Thymus (tissue), 11 donors: ENCODE measurements around the gene DCP1A. TPM values are rescaled to one million over a fixed set of nuclear protein-coding genes. Genes with fewer than 3 reads are reported as not detected.
"Not testable (repeated sequence)": the region's sequence is repeated elsewhere in the genome, so short reads cannot be mapped to it uniquely, and the experiment has no call there.

ENCODE experiments used
- DNase-seq, 9 donors: peaks; one replicate each; pipeline ENCODE4 v3.0.0-alpha.2; 2013; ENCODE audit warnings: low spot score in 9 of 9, low read depth in 6 of 9, missing footprints in 1 of 9
- H3K27ac ChIP-seq, 2 donors: one replicate each; pipeline ENCODE4 v1.5.1; 2013; ENCODE audit warnings: control low read depth in 1 of 2, low read depth in 1 of 2, low read length in 1 of 2, mild to moderate bottlenecking in 1 of 2, moderate library complexity in 1 of 2
- H3K27me3 ChIP-seq, 2 donors: one replicate each; pipeline ENCODE4 v1.5.1; 2013; ENCODE audit warnings: low read length in 1 of 2; ENCODE audit not compliant: control insufficient read depth in 2 of 2, insufficient read depth in 1 of 2
- H3K36me3 ChIP-seq, 2 donors: one replicate each; pipeline ENCODE4 v1.5.1; 2013; ENCODE audit warnings: low read length in 1 of 2, mild to moderate bottlenecking in 1 of 2, moderate library complexity in 1 of 2; ENCODE audit not compliant: control insufficient read depth in 2 of 2, insufficient read depth in 2 of 2
- H3K4me1 ChIP-seq, 2 donors: one replicate each; pipeline ENCODE4 v1.5.1; 2013; ENCODE audit warnings: low read length in 2 of 2; ENCODE audit not compliant: control insufficient read depth in 2 of 2, insufficient read depth in 2 of 2
- H3K4me3 ChIP-seq, 2 donors: one replicate each; pipeline ENCODE4 v1.5.1; 2013; ENCODE audit warnings: low read length in 2 of 2, control low read depth in 1 of 2, mild to moderate bottlenecking in 1 of 2
- H3K9me3 ChIP-seq, 2 donors: one replicate each; pipeline ENCODE4 v1.5.1; 2013; ENCODE audit warnings: low read length in 1 of 2, mild to moderate bottlenecking in 1 of 2; ENCODE audit not compliant: control insufficient read depth in 2 of 2, insufficient read depth in 1 of 2
- WGBS: extraction: QIAGEN DNeasy Blood & Tissue Kit; methylation state at CpG from one replicate; pipeline ENCODE4 v1.1.7; 2013; 5-methylcytosine and 5-hydroxymethylcytosine counted together
- polyA plus RNA-seq: library from polyadenylated mRNA; stranded (reverse); fragments of 200-250 nt; gene quantifications from one replicate; pipeline ENCODE4 v1.2.3, GENCODE V29; 2013
- total RNA-seq: library from RNA; stranded (reverse); fragments of 120-200 nt; gene quantifications from one replicate; pipeline ENCODE4 v1.2.4, GENCODE V29; 2013
- donor health status: healthy.

DCP1A gene
- total and polyA plus RNA-seq, 2 donors, result 8.9 to 12.3 TPM

- DNase-seq, result peak in 8 of 9 donors; percentile 10 to 51 (median 34)
- WGBS, result 61% methylated on average over 8 of the region's 8 CpGs
Observed at GRCh38 chr3:53375019-53375418, 27.7 kb upstream of the DCP1A start.

GRCh38 chr3:53370719-53371118, 23.4 kb upstream of the DCP1A start:
- not testable (repeated sequence) for H3K4me1 ChIP-seq, H3K9me3 ChIP-seq, DNase-seq, H3K27me3 ChIP-seq, H3K4me3 ChIP-seq, H3K27ac ChIP-seq, H3K36me3 ChIP-seq
- 86% methylated on average over 13 of the region's 17 CpGs for WGBS

More at GRCh38 chr3:53375019-53375418, 27.7 kb upstream of the DCP1A start:
- no peaks in the 10 kb centered on the region for H3K9me3 ChIP-seq
- H3K27ac ChIP-seq, result no peak overlapping the region
- H3K4me3 ChIP-seq, result no peak overlapping the region
- H3K36me3 ChIP-seq, result no peaks in the 10 kb centered on the region
- no peaks in the 10 kb centered on the region for H3K27me3 ChIP-seq
- no peaks in the 10 kb centered on the region for H3K4me1 ChIP-seq

GRCh38 chr3:53361852-53362251, 14.5 kb upstream of the DCP1A start:
- no peak for DNase-seq
- Histone ChIP-seq H3K27me3 (no peaks in the 10 kb centered on the region), H3K36me3 (no peaks in the 10 kb centered on the region), H3K4me3 (no peak overlapping the region), H3K4me1 (no peaks in the 10 kb centered on the region), H3K27ac (no peak overlapping the region), H3K9me3 (no peaks in the 10 kb centered on the region)
- 95% methylated on average over 3 of the region's 3 CpGs for WGBS

GRCh38 chr3:53357458-53357857, 10.1 kb upstream of the DCP1A start:
- no peaks in the 10 kb centered on the region for H3K36me3 ChIP-seq
- 100% methylated on average over 1 of the region's 1 CpG for WGBS
- no peak overlapping the region for H3K4me3 ChIP-seq
- no peak for DNase-seq
- no peaks in the 10 kb centered on the region for H3K9me3 ChIP-seq
- H3K4me1 ChIP-seq, result no peaks in the 10 kb centered on the region
- H3K27me3 ChIP-seq, result no peaks in the 10 kb centered on the region
- H3K27ac ChIP-seq, result no peak overlapping the region

- Histone ChIP-seq H3K27me3 (no peaks in the 10 kb centered on the region), H3K4me1 (no peaks in the 10 kb centered on the region), H3K27ac (no peak overlapping the region), H3K36me3 (no peaks in the 10 kb centered on the region), H3K9me3 (no peaks in the 10 kb centered on the region), H3K4me3 (no peak overlapping the region)
- no peak for DNase-seq
- WGBS, result 96% methylated on average over 2 of the region's 2 CpGs
Observed at GRCh38 chr3:53354945-53355498, 7.7 kb upstream of the DCP1A start.

- Histone ChIP-seq H3K4me3 (no peak overlapping the region), H3K27me3 (no peaks in the 10 kb centered on the region), H3K9me3 (no peaks in the 10 kb centered on the region), H3K4me1 (no peaks in the 10 kb centered on the region), H3K36me3 (no peaks in the 10 kb centered on the region), H3K27ac (no peak overlapping the region)
- no peak for DNase-seq
- WGBS, result 96% methylated on average over 2 of the region's 2 CpGs
Observed at GRCh38 chr3:53353202-53353601, 5.9 kb upstream of the DCP1A start.

GRCh38 chr3:53350652-53351051, 3.3 kb upstream of the DCP1A start:
- DNase-seq, result peak in 3 of 9 donors; percentile 4 to 34 (median 8)
- Histone ChIP-seq H3K4me1 (peaks cover 5 to 8% of the 10 kb centered on the region in 2 donors), H3K4me3 (no peak overlapping the region), H3K27ac (no peak overlapping the region), H3K36me3 (no peaks in the 10 kb centered on the region), H3K27me3 (no peaks in the 10 kb centered on the region), H3K9me3 (no peaks in the 10 kb centered on the region)
- 9% methylated on average over 3 of the region's 3 CpGs for WGBS

- Histone ChIP-seq H3K36me3 (peaks cover 0 to 12% of the 10 kb centered on the region in 2 donors), H3K4me3 (peak overlapping the region; percentile 98 to 100), H3K27ac (peak overlapping the region in 1 of 2 donors; percentile 80)
- not testable (repeated sequence) for H3K9me3 ChIP-seq, H3K27me3 ChIP-seq, H3K4me1 ChIP-seq, DNase-seq
- 91% methylated on average over 19 of the region's 19 CpGs for WGBS
Observed at GRCh38 chr3:53348118-53348517, 775 bp upstream of the DCP1A start.

- DNase-seq, result peak in 1 of 9 donors; percentile 2
- Histone ChIP-seq H3K27ac (peak overlapping the region; percentile 80 to 97), H3K4me1 (peaks cover 5 to 8% of the 10 kb centered on the region in 2 donors), H3K36me3 (peaks cover 0 to 23% of the 10 kb centered on the region in 2 donors), H3K27me3 (no peaks in the 10 kb centered on the region), H3K4me3 (peak overlapping the region; percentile 98 to 100), H3K9me3 (no peaks in the 10 kb centered on the region)
- WGBS, result under 1% methylated on average over 11 of the region's 11 CpGs
Observed at GRCh38 chr3:53346922-53347260, 452 bp downstream of the DCP1A start.
